Measurements from ENCODE around the gene DNAJC15.
"Not testable (repeated sequence)": the region's sequence is repeated elsewhere in the genome, so short reads cannot be mapped to it uniquely, and the experiment has no call there.

Gene DNAJC15

DNA sequence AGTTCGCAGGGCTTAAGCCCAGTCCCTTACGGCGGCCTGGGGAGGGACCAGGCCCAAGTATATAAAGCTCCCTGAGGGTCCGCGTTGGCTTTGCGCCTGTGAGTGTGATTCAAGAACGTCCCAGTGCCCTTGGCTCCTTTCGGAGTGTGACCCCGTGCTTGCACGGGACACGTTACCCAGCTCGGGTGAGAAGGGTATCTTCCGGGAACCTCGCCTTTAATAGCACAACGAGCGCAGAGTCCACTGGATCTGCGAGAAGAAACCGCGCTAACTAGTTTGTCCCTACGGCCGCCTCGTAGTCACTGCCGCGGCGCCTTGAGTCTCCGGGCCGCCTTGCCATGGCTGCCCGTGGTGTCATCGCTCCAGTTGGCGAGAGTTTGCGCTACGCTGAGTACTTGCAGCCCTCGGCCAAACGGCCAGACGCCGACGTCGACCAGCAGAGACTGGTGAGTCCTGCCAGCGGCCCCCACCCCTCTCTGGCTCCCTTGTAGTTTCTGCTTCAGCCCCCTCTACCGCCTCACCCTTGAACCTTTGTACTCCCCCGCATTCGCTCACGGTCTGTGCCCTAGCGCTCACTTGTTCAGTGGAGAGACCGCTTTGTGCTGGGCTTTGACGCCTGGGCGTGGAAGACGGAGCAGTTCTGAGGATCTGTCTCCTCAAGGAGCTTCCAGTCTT lies at the start of gene DNAJC15:
TSS of gene DNAJC15 (plus strand) at position 298 of the 675 bp plus-strand sequence. CDS start at position 339, 41 bp downstream.
- DNase-seq, result peak; percentile 89

DNA sequence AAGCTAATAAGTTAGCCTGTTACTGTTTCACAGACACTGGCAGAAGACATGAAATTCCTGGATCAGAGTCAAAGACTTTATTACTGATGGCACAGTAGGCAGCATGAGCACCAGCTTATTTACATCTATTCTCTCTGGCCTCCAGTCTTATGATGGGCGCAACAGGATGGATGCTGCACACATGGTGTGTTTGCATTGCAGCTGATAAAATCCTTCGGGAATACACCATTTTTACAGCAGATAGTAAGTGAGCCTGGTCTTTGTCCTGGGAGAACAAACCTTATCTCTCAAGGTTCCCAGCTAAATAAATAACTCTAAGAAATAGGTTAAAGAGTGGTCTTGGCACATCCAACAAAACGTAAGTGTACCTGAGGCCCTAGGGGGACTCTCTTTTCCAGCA lies 47.3 kb upstream of the DNAJC15 start:
- DNase-seq, result no peak

DNA sequence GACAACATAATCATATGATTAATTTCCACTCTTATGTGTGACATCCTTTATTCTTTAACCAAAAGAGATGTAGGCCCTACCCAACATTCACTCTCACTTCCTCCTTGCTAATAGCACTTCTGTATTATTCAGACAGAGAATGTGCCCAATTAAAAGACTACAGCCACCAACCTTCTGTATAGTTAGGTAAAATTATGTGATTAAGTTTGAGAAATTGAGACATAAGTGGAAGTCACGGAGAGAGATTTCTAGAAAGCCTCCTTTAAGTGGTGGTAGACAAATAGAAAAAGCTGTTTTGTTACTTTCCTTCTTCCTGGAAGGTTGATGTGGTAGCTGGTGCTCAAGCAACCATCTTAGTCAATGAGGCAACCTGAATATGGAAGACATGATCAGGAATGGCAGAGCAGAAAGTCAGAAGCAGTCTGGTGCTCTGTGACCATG lies 46.1 kb upstream of the DNAJC15 start:
- no peak for DNase-seq

DNA sequence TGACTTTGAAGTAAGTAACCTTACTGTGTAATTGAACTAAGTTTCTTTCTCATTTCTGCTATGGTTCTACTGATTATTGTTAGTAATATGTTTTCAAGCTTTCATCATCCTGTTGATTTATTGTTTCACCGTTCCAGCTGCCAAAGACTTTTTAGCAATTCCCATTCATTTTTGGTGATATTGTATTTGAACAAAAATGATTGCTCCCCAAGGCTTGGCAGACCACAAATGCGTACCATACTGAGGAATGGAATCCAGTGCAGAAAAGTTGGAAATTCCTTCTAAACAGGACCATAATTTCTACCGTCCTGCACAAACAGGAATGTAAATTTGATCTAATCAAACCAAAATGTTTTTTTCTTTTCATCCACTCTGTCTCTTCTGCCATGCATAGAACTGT lies 42.1 kb upstream of the DNAJC15 start:
- DNase-seq, result no peak

DNA sequence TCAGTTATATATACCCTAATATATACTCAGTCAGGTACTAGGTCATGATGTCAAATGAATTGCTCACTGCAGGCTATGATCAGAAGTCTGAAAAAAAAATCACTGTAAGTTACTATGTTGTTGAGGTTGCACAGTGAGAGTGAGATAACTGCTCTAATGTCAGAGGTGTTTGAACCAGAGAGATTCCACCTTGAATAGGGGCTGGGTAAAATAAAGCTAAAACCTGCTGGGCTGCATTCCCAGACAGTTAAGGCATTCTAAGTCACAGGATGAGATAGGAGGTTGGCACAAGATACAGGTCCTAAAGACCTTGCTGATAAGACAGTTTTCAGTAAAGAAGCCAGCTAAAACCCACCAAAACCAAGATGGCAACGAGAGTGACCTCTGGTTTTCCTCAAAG lies 41.5 kb upstream of the DNAJC15 start:
- DNase-seq, result no peak

DNA sequence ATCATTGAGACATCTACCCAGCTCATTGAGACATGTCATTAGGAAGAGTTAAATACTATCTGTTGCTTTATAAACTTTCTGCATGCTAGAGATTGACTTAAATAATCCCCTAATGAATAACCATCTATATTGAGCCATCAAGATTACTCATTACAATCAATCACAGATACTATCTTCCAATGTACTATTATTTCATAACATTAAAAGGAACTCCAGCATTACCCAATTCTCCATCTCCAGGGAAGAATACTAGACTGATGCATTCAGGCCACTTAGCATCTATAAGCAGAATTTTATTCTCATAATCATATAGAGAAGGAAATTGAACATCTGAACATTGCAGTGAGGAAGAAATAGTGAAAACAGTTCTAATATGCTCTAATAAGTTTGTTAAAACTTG lies 39.4 kb upstream of the DNAJC15 start:
- DNase-seq, result no peak

DNA sequence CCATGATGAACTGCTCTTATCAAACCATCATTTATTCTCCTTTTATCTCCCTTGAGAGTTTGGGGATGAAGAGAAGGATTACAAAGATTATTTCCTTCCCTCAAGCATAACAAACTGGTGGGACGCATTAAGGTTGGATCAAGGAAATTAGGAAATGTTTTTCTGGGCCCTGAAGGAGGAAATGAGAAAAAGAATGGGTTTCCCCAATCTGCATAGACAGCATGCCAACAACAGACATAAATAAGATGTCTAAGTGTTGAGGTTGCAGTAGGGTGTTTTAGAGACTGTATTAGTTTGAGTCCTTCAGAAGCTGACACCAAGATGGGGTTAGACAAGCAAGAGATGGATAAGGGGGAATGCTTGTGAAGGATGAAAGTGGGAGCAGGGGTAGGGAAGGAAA lies 38.7 kb upstream of the DNAJC15 start:
- no peak for DNase-seq

DNA sequence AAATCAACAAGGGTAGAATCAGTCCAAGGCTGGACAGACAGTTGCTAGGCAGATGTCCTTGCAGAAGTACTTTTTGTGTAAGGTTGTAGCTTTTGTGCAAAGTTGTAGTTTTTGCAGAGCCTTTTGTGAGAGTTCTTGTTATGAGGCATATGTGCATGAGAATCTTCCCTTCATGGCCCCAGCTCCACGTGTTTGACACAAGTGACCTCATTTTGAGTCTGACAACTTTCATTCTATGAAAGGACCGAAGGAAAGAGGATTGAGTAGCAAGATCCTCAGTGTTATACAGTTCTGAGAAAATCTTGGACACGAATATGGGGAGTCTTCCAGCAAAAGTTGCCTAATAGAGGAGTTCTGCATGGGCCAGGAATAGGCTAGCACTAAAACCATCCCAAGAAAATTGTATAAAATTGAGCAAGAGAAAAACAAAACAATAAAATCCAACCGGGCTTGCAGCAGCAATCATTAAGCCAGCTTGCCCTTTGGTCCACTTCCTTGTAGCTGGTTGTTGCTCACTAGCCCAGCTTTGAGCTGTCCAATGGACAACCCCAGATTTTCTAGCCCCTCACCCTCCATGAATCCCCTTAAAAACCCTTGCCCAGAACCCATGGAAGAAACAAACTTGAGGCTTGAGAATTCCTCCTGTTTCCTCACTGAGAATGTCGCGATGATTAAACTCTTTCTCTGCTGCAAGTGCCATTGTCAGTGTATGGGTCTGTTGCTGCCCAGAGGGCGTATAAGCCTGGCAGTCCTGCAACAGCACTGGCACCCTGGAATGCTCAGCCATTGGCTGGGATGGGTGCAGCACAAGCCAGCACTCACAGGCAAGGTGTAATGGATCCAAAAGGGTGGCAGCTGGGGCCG lies 37.8 kb upstream of the DNAJC15 start:
- DNase-seq, result no peak

DNA sequence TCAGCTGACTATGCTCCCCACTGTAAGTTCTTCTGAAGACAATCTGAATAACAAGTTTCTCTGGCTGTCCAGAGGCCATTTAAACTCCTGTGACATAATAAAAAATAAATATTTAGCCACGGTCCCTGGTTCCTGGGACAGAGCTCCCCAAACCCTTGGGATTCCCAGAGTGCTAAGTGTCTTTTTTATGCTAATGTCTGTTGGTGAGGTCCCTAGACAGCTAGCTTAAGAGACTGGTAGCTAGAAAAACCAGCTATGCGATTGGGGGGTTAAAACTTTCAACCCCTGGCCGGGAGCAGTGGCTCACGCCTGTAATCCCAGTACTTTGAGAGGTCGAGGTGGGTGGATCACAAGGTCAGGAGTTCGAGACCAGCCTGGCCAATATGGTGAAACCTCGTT lies 37.2 kb upstream of the DNAJC15 start:
- DNase-seq, result no peak

DNA sequence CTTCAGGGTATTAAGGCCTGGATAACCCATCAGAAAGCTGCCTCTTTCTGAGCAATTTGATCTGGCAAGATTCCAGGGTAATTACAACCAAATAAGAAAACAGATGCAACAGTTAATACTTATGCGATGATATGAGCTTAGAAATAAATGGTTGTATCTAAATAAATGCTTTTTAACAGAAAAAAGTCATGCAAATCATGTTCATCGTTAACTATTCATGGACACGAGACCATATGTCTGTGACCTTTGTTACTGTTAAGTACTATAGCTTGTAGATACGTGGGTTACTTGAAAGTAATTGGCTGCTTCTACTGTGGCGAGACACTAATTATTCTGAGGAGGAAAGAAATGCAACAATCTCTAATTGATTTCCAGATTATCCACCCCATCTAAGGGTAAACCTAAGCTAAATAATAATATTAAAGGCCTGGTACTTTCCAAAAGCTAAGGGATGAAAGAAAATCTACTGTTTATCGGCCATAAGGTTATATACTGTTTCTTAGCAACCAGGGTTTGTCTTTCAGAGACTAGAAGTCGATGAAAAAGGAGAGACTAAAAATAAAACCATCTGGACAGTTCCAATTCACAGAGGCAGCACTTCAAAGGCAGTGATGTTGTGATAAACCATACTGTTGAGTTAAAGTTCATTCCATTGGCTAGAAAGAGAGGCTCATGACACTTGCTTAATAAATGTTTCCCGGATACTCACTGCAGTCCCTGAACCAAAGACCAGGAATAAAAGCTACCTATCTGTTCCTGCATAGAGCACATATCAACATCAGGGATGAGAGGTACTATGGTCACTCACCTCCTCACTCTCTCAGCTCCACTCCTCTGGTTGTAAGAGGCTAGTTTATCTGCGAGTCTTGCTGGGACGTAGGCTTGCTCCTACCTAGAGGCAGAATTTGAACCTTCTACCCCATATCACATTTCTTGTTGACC lies 32.8 kb upstream of the DNAJC15 start:
- peak; percentile 47 for DNase-seq

DNA sequence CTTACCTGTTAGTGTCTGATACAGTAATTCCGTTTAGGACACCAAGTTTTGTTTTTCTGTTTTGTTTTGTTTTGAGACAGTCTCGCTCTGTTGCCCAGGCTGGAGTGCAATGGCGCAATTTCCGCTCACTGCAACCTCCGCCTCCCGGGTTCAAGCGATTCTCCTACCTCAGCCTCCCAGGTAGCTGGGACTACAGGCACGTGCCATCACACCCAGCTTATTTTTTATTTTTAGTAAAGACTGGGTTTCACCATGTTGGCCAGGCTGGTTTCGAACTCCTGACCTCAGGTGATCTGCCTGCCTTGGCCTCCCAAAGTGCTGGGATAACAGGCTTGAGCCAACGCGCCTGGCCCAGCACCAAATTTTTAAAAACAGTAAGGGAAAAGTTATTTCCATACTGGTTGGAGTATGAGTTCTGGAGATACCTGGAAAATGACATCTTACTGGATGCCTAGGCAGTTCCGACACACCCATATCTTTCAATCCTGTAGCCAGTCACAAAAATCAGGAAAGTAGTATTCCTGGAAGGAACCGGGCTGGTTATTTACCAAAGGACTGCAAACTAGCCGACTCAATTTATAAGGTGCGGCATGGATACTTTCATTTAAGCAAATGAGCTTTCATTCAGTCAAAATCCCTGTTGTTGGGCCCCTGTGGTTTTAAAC lies 32.0 kb upstream of the DNAJC15 start:
- DNase-seq, result not testable (repeated sequence)

DNA sequence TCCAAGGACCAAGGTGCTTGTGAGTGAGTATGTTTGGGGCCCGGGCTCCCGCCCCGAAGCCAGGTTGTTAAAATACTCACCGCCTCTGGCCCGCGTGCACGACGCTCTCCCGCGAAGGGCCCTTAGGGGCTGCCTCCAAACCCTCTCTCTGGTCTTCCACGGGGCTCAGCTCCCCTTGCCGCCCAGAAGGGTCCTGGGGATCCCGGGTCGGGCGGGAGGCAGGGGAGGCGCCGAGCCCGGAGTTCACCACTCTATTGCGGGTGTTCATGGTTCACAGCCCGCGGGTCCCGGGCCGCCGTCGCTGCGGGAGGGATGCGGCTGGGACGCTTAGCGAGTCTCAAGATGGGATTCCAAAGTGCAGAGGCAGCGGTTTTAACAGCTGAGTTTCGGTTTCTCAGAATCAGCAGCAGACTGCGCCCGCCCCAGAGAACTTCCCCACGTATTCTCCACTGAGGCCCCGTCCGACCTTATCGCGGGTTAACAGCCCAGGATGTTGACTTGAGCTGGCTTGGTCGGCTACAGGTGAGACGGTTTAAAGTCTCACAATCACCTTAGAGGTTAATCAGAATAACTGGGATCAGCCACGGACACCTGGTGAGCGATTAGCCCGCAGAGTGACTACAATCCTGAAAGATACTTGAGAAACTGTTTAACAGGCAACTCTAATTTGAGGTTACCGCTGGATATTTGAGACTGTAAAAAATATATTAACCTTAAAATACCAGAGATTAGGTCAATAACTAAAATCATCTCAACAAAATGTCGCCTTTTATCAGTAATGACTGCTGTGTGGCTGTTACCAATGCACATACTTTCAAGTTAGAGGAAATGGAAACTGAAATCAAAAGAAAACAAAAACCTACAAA lies 31.3 kb upstream of the DNAJC15 start, which contains the start of gene EPSTI1:
TSS of gene EPSTI1 (minus strand) at position 344 of the 866 bp plus-strand sequence. CDS start at position 268, 76 bp downstream.
- DNase-seq, result peak; percentile 91

DNA sequence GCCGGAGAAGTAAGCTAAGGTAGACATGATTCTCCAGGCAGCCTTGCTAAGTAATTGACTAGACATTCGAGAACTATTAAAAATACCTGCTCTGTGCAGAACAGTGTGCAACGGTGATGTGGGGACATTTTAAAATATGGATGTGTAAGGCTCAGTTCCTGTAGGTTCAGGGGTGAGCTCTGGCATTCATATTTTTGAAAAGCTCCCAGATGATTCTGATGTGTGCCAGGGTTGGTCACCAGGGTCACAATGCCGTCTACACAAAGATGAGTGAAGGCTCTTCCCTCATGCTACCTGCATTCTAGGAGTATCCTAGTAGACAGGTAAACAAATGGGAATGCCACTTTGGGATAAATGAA lies 30.6 kb upstream of the DNAJC15 start:
- no peak for DNase-seq

DNA sequence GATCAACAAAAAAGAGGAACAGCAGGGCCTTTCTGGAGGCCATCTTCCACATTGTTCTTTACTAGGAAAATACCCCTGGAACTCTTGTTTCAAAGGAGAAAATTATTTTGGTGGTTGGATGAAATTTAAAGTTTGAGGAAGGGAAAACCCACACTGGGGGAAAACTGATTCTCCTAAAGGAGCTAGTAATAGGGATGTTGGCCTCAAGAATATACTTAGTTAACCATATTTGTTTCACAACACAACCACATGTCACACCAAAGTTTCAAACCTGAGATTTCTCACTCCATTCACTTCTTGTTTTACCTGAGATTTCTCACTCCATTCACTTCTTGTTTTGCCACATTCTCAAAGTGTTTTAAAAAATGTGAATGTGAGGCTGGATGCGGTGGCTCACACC lies 28.5 kb upstream of the DNAJC15 start:
- DNase-seq, result no peak

DNA sequence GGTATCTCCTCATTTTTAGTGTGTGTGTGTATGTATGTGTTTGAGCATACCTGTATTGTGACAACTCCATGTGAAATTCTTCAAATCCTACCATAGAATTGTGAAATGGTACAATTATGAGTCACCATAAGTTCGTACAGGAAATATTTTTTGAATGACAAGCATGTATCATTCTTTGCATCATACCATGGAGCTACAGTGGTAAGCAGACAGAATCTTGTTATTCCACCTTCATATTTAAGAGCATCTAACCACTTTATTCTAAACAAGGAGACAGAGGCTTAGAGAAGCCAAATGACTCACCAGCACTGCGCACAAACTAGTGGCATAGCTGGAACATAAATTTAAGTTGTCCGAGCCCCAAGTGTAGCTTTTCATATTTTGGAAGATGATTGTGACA lies 26.8 kb upstream of the DNAJC15 start:
- no peak for DNase-seq

DNA sequence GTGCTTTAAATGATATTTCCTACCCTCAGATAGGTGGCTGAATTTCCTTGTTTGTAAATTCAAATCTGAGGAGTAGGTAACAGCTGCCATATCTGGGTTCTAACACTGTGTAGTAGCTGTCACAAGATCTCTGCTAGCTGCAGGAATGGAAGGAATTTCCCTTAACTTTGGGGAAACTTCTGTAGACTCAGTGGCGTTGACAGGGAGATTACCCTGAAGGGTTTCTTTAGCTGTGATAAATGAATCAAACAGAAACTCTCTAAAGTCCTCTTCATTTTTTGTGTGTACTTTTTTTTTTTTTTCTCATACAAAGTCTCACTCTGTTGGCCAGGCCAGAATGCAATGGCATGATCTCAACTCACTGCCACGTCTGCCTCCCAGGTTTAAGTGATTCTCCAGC lies 26.0 kb upstream of the DNAJC15 start:
- no peak for DNase-seq

DNA sequence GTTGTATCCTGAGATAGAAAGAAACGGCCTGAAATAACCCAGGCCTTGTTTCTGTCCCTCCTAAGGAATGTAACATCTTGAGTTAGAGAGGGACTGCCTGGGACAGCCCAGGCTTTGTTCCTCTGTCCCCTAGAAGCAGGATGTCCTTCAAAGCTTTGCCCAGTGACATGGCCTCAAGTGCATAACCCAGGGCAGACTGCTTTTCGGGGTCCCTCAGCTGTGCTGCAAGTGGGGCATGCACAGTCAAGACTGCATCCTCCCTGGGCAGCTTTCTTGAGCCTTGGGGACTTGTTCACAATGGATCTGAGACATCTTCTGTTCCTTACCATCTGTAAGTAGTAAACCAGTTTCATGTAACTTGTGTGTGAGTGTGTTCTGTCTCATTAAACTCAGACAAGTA lies 23.9 kb upstream of the DNAJC15 start:
- DNase-seq, result no peak

DNA sequence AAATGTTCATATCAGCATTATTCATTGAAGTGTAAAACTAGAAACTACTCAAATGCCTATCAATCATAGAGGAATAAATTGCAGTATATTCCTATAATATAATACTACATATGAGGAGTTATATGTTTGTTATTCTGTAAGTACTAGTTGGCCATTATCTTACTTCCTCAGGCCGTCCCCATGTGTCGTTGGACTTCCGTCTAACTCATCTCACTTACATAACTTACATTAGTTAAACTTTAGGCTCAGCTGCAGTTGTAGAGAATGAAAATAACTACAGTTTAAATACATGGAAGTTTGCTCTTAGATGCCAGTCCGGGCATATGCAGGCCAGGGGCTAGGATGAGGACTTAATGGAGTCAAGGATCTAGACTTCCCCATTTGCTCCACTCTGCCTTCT lies 22.7 kb upstream of the DNAJC15 start:
- DNase-seq, result peak; percentile 49

DNA sequence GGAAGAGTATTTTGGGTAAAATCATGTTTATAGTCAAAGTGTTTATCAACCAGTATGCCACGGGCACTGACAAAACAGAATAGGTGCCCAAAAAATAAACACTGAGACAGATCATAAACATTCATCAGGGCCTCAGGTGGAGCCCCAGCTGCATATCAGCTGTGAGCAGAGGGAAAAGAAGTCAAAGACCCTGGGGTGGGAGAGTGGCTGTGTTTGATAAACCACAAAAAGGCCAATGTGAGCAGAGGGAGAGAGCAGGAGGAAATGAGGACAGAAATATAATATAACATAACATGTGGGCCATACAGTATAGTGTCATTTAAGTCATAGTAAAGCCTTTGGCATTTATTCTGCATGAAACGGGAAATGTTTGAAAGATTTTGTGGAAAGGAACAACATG lies 21.4 kb upstream of the DNAJC15 start:
- peak; percentile 13 for DNase-seq

DNA sequence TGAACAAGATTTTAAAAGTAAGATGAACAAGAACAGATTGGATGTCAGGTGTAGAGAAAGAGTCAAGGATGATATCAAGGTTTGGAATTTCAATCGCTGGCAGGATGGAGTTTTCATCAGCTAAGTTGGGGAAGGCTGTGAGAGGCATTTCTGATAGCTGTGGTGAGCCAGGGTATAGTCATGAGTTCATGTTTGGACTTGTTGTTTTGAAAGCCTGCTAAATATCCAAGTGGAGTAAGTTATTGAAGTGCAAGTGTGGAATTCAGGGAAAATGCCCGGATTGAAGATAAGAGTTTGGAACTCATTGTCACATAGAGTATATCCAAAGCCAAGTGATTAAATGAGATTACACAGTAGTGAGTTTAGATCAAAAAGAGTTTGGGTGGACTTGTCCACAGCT lies 20.4 kb upstream of the DNAJC15 start:
- no peak for DNase-seq

DNA sequence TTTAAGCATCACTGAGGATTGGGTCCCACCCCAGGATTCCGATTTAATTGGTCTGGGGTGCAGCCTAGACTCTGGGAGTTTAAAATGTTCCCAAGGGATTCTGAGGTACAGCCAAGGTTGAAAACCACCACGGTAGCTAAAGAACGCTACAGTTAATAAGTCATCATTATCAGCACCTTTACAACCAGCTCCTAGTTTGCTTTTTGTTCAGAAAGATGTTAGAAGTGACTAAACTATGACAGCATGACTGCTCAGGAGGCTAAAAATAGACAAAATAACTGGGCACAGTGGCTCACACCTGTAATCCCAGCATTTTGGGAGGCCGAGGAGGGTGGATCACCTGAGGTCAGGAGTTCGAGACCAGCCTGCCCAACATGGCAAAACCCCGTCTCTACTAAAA lies 19.7 kb upstream of the DNAJC15 start:
- DNase-seq, result no peak
